ENCODE measurements around the gene FHIT. TPM values are rescaled to one million over a fixed set of nuclear protein-coding genes. Genes with fewer than 3 reads are reported as not detected.

FHIT gene
- total RNA-seq, 4 donors from 2014 or later = 7.5 to 20.1 (median 13.5) TPM

- H3K9me3 ChIP-seq = peaks cover 0 to 8% of the 10 kb centered on the region in 2 donors
- WGBS, 2 donors (ENCODE audit: low coverage in 1 of 2) = 90 to 100% methylated on average over 2 to 3 of the region's 3 CpGs
- in situ Hi-C loops (cut with MboI; ENCODE audit: low pct_ligation_motif_present in 1 of 4, low pct_unique_long_range_greater_than_20kb in 1 of 4, low sequenced_read_pairs in 3 of 4) (no loop called here), intact Hi-C loops (cut with DNase I; ENCODE audit: low total_unique reads) (no loop called here)
- H3K27me3 ChIP-seq = no peaks in the 10 kb centered on the region
- TF ChIP-seq POLR2A (IDR thresholded peaks at IDR 0.05) (no peak), EP300 (IDR thresholded peaks at IDR 0.05; ENCODE audit: low read depth) (no peak), CTCF (IDR thresholded peaks at IDR 0.05) (no peak), POLR2AphosphoS5 (IDR thresholded peaks at IDR 0.05) (no peak)
- no peak for DNase-seq
- no peak overlapping the region for H3K4me3 ChIP-seq
- H3K27ac ChIP-seq = no peak overlapping the region
- no peaks in the 10 kb centered on the region for H3K36me3 ChIP-seq
- H3K4me1 ChIP-seq = no peaks in the 10 kb centered on the region
Measured at GRCh38 chr3:60772584-60772983, 478.7 kb downstream of the FHIT start.

DNA sequence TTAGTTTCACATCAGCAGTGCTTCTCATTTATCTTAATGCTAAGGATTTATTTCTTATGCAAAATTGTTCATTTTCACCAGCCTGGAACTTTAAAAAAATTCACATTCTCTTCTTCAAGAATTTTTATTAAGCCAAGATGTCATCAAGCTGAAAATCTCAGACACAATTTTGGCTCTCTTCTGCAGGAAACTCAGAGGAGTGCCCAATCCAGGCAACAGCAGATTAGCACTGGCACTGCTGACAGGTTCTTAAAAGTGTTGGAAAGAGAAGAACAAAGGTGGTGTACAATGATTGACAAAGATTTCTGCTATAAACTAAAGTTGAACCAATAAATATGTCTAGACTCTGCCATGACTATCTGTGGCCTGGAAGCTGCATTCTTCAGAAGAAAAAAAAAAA lies 479.5 kb downstream of the FHIT start:
- in situ Hi-C loops (cut with MboI; ENCODE audit: low pct_ligation_motif_present in 1 of 4, low pct_unique_long_range_greater_than_20kb in 1 of 4, low sequenced_read_pairs in 3 of 4) = no loop called here
- Histone ChIP-seq H3K36me3 (no peaks in the 10 kb centered on the region), H3K9me3 (peaks cover 0 to 8% of the 10 kb centered on the region in 2 donors), H3K27ac (no peak overlapping the region), H3K4me1 (no peaks in the 10 kb centered on the region), H3K27me3 (no peaks in the 10 kb centered on the region), H3K4me3 (no peak overlapping the region)
- no peak for TF ChIP-seq CTCF (IDR thresholded peaks at IDR 0.05)
- TF ChIP-seq POLR2A (IDR thresholded peaks at IDR 0.05) = no peak
- no peak for TF ChIP-seq POLR2AphosphoS5 (IDR thresholded peaks at IDR 0.05)
- no peak for DNase-seq
- intact Hi-C loops (cut with DNase I; ENCODE audit: low total_unique reads) = no loop called here

- DNase-seq = no peak
- H3K4me3 ChIP-seq = no peak overlapping the region
- in situ Hi-C loops (cut with MboI; ENCODE audit: low pct_ligation_motif_present in 1 of 4, low pct_unique_long_range_greater_than_20kb in 1 of 4, low sequenced_read_pairs in 3 of 4) = no loop called here
- TF ChIP-seq CTCF (IDR thresholded peaks at IDR 0.05) (no peak), POLR2AphosphoS5 (IDR thresholded peaks at IDR 0.05) (no peak), POLR2A (IDR thresholded peaks at IDR 0.05) (no peak), EP300 (IDR thresholded peaks at IDR 0.05; ENCODE audit: low read depth) (no peak)
- no peaks in the 10 kb centered on the region for H3K4me1 ChIP-seq
- peaks cover 0 to 5% of the 10 kb centered on the region in 2 donors for H3K9me3 ChIP-seq
- no peaks in the 10 kb centered on the region for H3K36me3 ChIP-seq
- no peak overlapping the region for H3K27ac ChIP-seq
- intact Hi-C loops (cut with DNase I; ENCODE audit: low total_unique reads) = no loop called here
- WGBS, 2 donors (ENCODE audit: low coverage in 1 of 2) = 64 to 67% methylated on average over 1 of the region's 1 CpG
- H3K27me3 ChIP-seq = no peaks in the 10 kb centered on the region
Measured at GRCh38 chr3:60770532-60770931, 480.7 kb downstream of the FHIT start.

DNA sequence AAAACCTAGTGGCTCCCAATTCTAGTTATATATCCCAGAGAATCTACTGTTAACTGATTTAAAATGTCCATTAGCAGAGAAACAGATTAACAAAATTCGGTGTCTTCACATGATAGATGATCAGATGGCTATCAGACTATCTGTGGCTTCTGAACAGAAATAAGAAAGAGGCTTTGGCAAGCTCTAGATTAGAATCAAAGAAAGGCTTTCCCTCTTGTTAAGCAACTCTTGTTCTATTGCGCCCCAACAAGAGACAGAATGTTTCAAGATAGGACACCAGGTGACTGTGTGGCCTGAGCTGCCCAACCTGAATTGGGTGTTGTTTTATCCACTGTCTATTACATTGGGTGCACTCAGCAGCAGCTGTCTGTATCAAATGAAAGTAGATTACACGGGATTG lies 483.7 kb downstream of the FHIT start:
- in situ Hi-C loops (cut with MboI; ENCODE audit: low pct_ligation_motif_present in 1 of 4, low pct_unique_long_range_greater_than_20kb in 1 of 4, low sequenced_read_pairs in 3 of 4) = no loop called here
- no peak for DNase-seq
- Histone ChIP-seq H3K4me3 (no peak overlapping the region), H3K4me1 (no peaks in the 10 kb centered on the region), H3K36me3 (no peaks in the 10 kb centered on the region), H3K27ac (no peak overlapping the region), H3K9me3 (no peaks in the 10 kb centered on the region), H3K27me3 (no peaks in the 10 kb centered on the region)
- WGBS, 2 donors (ENCODE audit: low coverage in 1 of 2) = 43 to 55% methylated on average over 3 of the region's 3 CpGs
- TF ChIP-seq CTCF (IDR thresholded peaks at IDR 0.05) (no peak), POLR2A (IDR thresholded peaks at IDR 0.05) (no peak), EP300 (IDR thresholded peaks at IDR 0.05; ENCODE audit: low read depth) (no peak), POLR2AphosphoS5 (IDR thresholded peaks at IDR 0.05) (no peak)
- intact Hi-C loops (cut with DNase I; ENCODE audit: low total_unique reads) = no loop called here

All from transverse colon (tissue), 4 donors.